Right lobe of liver (tissue), 6 donors: ENCODE results near the gene GARIN5B. TPM values are rescaled to one million over a fixed set of nuclear protein-coding genes. Genes with fewer than 3 reads are reported as not detected.

Experiments
- ATAC-seq, 4 donors: fragments of 200-7000 bp; cut with Tn5 transposase; one replicate each; pipeline ENCODE4 v1.9.1; 2020; ENCODE audit warnings: mild to moderate bottlenecking in 4 of 4, moderate library complexity in 4 of 4
- DNase-seq, 3 donors: peaks; one replicate each; pipeline ENCODE4 v3.0.0-alpha.2; 2020
- H3K27ac ChIP-seq, 3 donors: fragments of 200-600 bp; one replicate each; pipeline ENCODE4 v1.8.0; 2022
- H3K27me3 ChIP-seq, 2 donors: fragments of 200-600 bp; one replicate each; pipeline ENCODE4 v1.8.0; 2022
- H3K36me3 ChIP-seq, 4 donors: fragments of 200-600 bp; sonication (generic) in 1 of 4; one replicate each; pipeline versions ENCODE4 v1.5.1 to v1.8.0; 2017 to 2022; ENCODE audit warnings: control low read depth in 1 of 4
- H3K4me1 ChIP-seq, 4 donors: fragments of 200-600 bp; sonication (generic) in 1 of 4; one replicate each; pipeline versions ENCODE4 v1.5.1 to v1.8.0; 2017 to 2022; ENCODE audit warnings: control low read depth in 1 of 4
- H3K4me3 ChIP-seq, 3 donors: fragments of 200-600 bp; one replicate each; pipeline ENCODE4 v1.8.0; 2022
- H3K9me3 ChIP-seq, 4 donors: fragments of 200-600 bp; sonication (generic) in 1 of 4; one replicate each; pipeline versions ENCODE4 v1.5.1 to v1.8.0; 2017 to 2022; ENCODE audit warnings: control low read depth in 1 of 4
- CTCF ChIP-seq, 4 donors: fragments of 200-600 bp in 3 of 4; fragments of 450-650 bp in 1 of 4; IDR thresholded peaks; one replicate each; pipeline versions ENCODE4 v1.5.1 to v1.8.0; 2016 to 2022; ENCODE audit warnings: antibody characterized with exemption in 4 of 4, mild to moderate bottlenecking in 2 of 4
- POLR2A ChIP-seq: fragments of 450-650 bp; IDR thresholded peaks from one replicate; pipeline ENCODE4 v1.6.1; 2017; ENCODE audit warnings: antibody characterized with exemption, mild to moderate bottlenecking
- WGBS: methylation state at CpG from one replicate; pipeline ENCODE4 v1.1.6; 2018; ENCODE audit warnings: low coverage, low lambda C conversion rate; ENCODE audit not compliant: insufficient coverage; ENCODE audit errors: missing lambda C conversion rate; 5-methylcytosine and 5-hydroxymethylcytosine counted together
- intact Hi-C, 2 donors: fragments of 100-400 bp; cut with DNase I; formaldehyde crosslinking; loops; one replicate each; pipeline versions ENCODE4 v1.11.2 to v1.14.1; 2022
- total RNA-seq, 6 experiments: library from RNA; depleted of rRNA in 2 of 6; stranded (reverse); fragments of >200 nt in 2 of 6; fragmentation: NEBNext Ultra II Directional in 3 of 6; extraction: Animal tissue kit (Norgen Biotek cat#: 25700) in 3 of 6; gene quantifications; one replicate each; pipeline versions ENCODE4 v1.1.0 to v1.2.4, GENCODE V29; 2016 to 2023
- donor health status: DM: no; HTN: yes; CAD: no.
- donor health status: DM: no; HTN: no; CAD: no.
- donor health status: DM: no; HTN: no; CAD: no.
- donor health status: DM: no; HTN: yes; CAD: no.
- donor health status: DM: no; HTN: yes; CAD: no.

The GARIN5B gene
- total RNA-seq, 6 experiments from 2014 or later, result not detected

- Histone ChIP-seq H3K36me3 (no peaks in the 10 kb centered on the region), H3K27me3 (no peaks in the 10 kb centered on the region), H3K4me3 (no peak overlapping the region), H3K4me1 (no peaks in the 10 kb centered on the region), H3K9me3 (no peaks in the 10 kb centered on the region), H3K27ac (no peak overlapping the region)
- TF ChIP-seq POLR2A (no peak), CTCF (IDR thresholded peaks at IDR 0.05) (no peak)
- WGBS, result 63% methylated on average over 7 of the region's 8 CpGs
- no peak for DNase-seq
- ATAC-seq, result no peak
- intact Hi-C loops, result no loop called here
These were observed 48.7 kb downstream of the GARIN5B start for GRCh38 chr19:55314396-55314795.

- no peak for DNase-seq
- intact Hi-C loops, result no loop called here
- Histone ChIP-seq H3K9me3 (no peaks in the 10 kb centered on the region), H3K36me3 (no peaks in the 10 kb centered on the region), H3K27ac (no peak overlapping the region), H3K4me3 (no peak overlapping the region), H3K27me3 (no peaks in the 10 kb centered on the region), H3K4me1 (no peaks in the 10 kb centered on the region)
- TF ChIP-seq POLR2A (no peak), CTCF (IDR thresholded peaks at IDR 0.05) (no peak)
- peak in 1 of 4 donors; percentile 10 for ATAC-seq
- 63% methylated on average over 8 of the region's 47 CpGs for whole genome bisulfite sequencing
These were observed 50.2 kb downstream of the GARIN5B start for GRCh38 chr19:55312621-55313512.

- no peak overlapping the region for H3K4me3 ChIP-seq
- no peak for TF ChIP-seq POLR2A
- no peak for TF ChIP-seq CTCF (IDR thresholded peaks at IDR 0.05)
- no peaks in the 10 kb centered on the region for H3K4me1 ChIP-seq
- 44% methylated on average over 6 of the region's 18 CpGs for WGBS
- no peaks in the 10 kb centered on the region for H3K36me3 ChIP-seq
- no peak for ATAC-seq
- H3K27me3 ChIP-seq, result no peaks in the 10 kb centered on the region
- H3K27ac ChIP-seq, result no peak overlapping the region
- H3K9me3 ChIP-seq, result no peaks in the 10 kb centered on the region
- intact Hi-C loops, result no loop called here
- DNase-seq, result no peak
These were observed 51.3 kb downstream of the GARIN5B start for GRCh38 chr19:55311797-55312196.

DNA sequence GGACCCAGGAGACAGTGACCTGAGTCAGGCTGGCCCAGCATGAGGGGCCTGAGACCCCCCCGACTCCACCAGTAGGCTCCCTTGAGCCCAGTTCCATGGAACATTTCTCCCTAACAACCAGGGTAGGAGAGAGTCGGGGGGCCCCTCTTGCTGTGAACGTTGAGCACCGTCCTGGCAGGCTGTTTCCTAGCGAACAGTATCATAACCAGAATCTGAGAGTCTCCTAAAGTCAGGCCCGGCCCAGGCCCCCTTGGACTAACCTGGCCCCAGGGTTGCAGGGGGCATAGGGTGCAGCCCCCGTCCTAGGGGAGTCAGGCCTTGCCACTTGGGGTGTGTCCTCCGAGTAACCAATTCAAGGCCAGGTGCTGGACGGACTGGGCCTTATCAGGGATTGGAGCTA is 51.7 kb downstream of the GARIN5B start:
- no peaks in the 10 kb centered on the region for H3K9me3 ChIP-seq
- H3K27me3 ChIP-seq, result no peaks in the 10 kb centered on the region
- ATAC-seq (no peak), DNase-seq (no peak)
- H3K4me3 ChIP-seq, result no peak overlapping the region
- 60% methylated on average over 2 of the region's 9 CpGs for WGBS
- no peaks in the 10 kb centered on the region for H3K4me1 ChIP-seq
- no peak overlapping the region for H3K27ac ChIP-seq
- H3K36me3 ChIP-seq, result no peaks in the 10 kb centered on the region
- intact Hi-C loops, result no loop called here
- TF ChIP-seq POLR2A, result no peak

DNA sequence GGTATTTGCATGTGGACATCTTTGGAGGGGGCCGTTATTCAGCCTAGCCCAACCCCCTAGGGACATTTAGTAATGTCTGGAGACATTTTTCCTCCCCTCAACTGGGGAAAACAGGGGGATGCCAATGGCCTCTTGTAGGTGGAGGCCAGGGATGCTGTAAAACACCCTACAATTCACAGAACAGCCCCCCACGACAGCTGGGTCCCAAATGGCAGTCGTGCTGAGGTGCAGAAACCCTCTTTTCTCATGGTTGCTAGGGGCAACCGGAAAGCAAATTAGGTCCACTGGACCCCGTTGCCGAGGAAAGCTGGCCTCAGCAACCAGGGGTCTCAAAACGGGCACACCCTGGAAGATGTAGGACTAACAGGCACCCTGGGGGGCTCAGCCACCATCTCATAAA is 52.6 kb downstream of the GARIN5B start:
- no peak for ATAC-seq

More for the DNA sequence above, 52.6 kb downstream of the GARIN5B start:
- Histone ChIP-seq H3K4me3 (no peak overlapping the region), H3K36me3 (no peaks in the 10 kb centered on the region), H3K9me3 (no peaks in the 10 kb centered on the region), H3K27me3 (no peaks in the 10 kb centered on the region), H3K27ac (no peak overlapping the region), H3K4me1 (no peaks in the 10 kb centered on the region)
- TF ChIP-seq POLR2A (no peak), CTCF (IDR thresholded peaks at IDR 0.05) (no peak)
- intact Hi-C loops, result no loop called here
- DNase-seq, result no peak
- WGBS, result 82% methylated on average over 4 of the region's 7 CpGs
